Peyer's patch (tissue), 4 donors: ENCODE data around the gene ENAM.

Experiments used
- POLR2A ChIP-seq, 2 donors: fragments of 450-650 bp; IDR thresholded peaks; one replicate each; pipeline ENCODE4 v1.5.1; 2017; ENCODE audit warnings: antibody characterized with exemption in 2 of 2, mild to moderate bottlenecking in 2 of 2, moderate library complexity in 2 of 2
- TF ChIP-seq, protein P1 (sequence below), 6 experiments: fragments of 450-650 bp in 4 of 6; fragments of 200-600 bp in 2 of 6; sonication (generic) in 1 of 6; IDR thresholded peaks; one replicate each; pipeline ENCODE4 v1.5.1; 2017 to 2019; ENCODE audit warnings: antibody characterized with exemption in 6 of 6, mild to moderate bottlenecking in 3 of 6, moderate library complexity in 1 of 6

GRCh38 chr4:70628444-70628843, at the start of gene ENAM:
- TF ChIP-seq, protein P1, sequence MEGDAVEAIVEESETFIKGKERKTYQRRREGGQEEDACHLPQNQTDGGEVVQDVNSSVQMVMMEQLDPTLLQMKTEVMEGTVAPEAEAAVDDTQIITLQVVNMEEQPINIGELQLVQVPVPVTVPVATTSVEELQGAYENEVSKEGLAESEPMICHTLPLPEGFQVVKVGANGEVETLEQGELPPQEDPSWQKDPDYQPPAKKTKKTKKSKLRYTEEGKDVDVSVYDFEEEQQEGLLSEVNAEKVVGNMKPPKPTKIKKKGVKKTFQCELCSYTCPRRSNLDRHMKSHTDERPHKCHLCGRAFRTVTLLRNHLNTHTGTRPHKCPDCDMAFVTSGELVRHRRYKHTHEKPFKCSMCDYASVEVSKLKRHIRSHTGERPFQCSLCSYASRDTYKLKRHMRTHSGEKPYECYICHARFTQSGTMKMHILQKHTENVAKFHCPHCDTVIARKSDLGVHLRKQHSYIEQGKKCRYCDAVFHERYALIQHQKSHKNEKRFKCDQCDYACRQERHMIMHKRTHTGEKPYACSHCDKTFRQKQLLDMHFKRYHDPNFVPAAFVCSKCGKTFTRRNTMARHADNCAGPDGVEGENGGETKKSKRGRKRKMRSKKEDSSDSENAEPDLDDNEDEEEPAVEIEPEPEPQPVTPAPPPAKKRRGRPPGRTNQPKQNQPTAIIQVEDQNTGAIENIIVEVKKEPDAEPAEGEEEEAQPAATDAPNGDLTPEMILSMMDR (IDR thresholded peaks at IDR 0.05): no peak
- TF ChIP-seq POLR2A (IDR thresholded peaks at IDR 0.05): no peak
